Measurements from ENCODE around the gene ATP2A1.
"Not testable (repeated sequence)": the region's sequence is repeated elsewhere in the genome, so short reads cannot be mapped to it uniquely, and the experiment has no call there.

ATP2A1 gene

GRCh38 chr16:28880955-28881354, 2.7 kb downstream of the ATP2A1 start:
- in situ Hi-C loops (cut with MboI; ENCODE audit: low sequenced_read_pairs), result no loop called here

- in situ Hi-C loops (cut with MboI; ENCODE audit: low sequenced_read_pairs), result not testable (repeated sequence)
Measured at GRCh38 chr16:28881565-28881964, 3.3 kb downstream of the ATP2A1 start.

GRCh38 chr16:28882551-28883160, 4.4 kb downstream of the ATP2A1 start:
- in situ Hi-C loops (cut with MboI; ENCODE audit: low sequenced_read_pairs), result no loop called here

GRCh38 chr16:28883221-28883996, 5.1 kb downstream of the ATP2A1 start:
- in situ Hi-C loops (cut with MboI; ENCODE audit: low sequenced_read_pairs), result no loop called here

- in situ Hi-C loops (cut with MboI; ENCODE audit: low sequenced_read_pairs), result no loop called here
Measured at GRCh38 chr16:28884045-28884444, 5.8 kb downstream of the ATP2A1 start.

- in situ Hi-C loops (cut with MboI; ENCODE audit: low sequenced_read_pairs), result no loop called here
Measured at GRCh38 chr16:28886945-28887344, 8.7 kb downstream of the ATP2A1 start.

GRCh38 chr16:28890355-28890754, 12.1 kb downstream of the ATP2A1 start:
- in situ Hi-C loops (cut with MboI; ENCODE audit: low sequenced_read_pairs), result not testable (repeated sequence)

- in situ Hi-C loops (cut with MboI; ENCODE audit: low sequenced_read_pairs), result no loop called here
Measured at GRCh38 chr16:28891964-28892890, 13.9 kb downstream of the ATP2A1 start.

GRCh38 chr16:28893291-28893690, 15.0 kb downstream of the ATP2A1 start:
- in situ Hi-C loops (cut with MboI; ENCODE audit: low sequenced_read_pairs), result no loop called here

- in situ Hi-C loops (cut with MboI; ENCODE audit: low sequenced_read_pairs), result no loop called here
Measured at GRCh38 chr16:28895609-28896008, 17.3 kb downstream of the ATP2A1 start.

- in situ Hi-C loops (cut with MboI; ENCODE audit: low sequenced_read_pairs), result no loop called here
Measured at GRCh38 chr16:28897826-28898225, 19.5 kb downstream of the ATP2A1 start.

- in situ Hi-C loops (cut with MboI; ENCODE audit: low sequenced_read_pairs), result no loop called here
Measured at GRCh38 chr16:28898266-28898665, 20.0 kb downstream of the ATP2A1 start.

- in situ Hi-C loops (cut with MboI; ENCODE audit: low sequenced_read_pairs), result no loop called here
Measured at GRCh38 chr16:28898942-28899341, 20.7 kb downstream of the ATP2A1 start.

GRCh38 chr16:28899882-28900590, 21.7 kb downstream of the ATP2A1 start:
- in situ Hi-C loops (cut with MboI; ENCODE audit: low sequenced_read_pairs), result no loop called here

- in situ Hi-C loops (cut with MboI; ENCODE audit: low sequenced_read_pairs), result no loop called here
Measured at GRCh38 chr16:28900601-28901000, 22.3 kb downstream of the ATP2A1 start.

- in situ Hi-C loops (cut with MboI; ENCODE audit: low sequenced_read_pairs), result no loop called here
Measured at GRCh38 chr16:28901862-28902261, 23.6 kb downstream of the ATP2A1 start.

GRCh38 chr16:28902909-28903308, 24.6 kb downstream of the ATP2A1 start:
- in situ Hi-C loops (cut with MboI; ENCODE audit: low sequenced_read_pairs), result no loop called here

GRCh38 chr16:28903344-28904042, 25.2 kb downstream of the ATP2A1 start:
- in situ Hi-C loops (cut with MboI; ENCODE audit: low sequenced_read_pairs), result no loop called here

- in situ Hi-C loops (cut with MboI; ENCODE audit: low sequenced_read_pairs), result no loop called here
Measured at GRCh38 chr16:28904363-28904762, 26.1 kb downstream of the ATP2A1 start.

GRCh38 chr16:28904828-28905227, 26.5 kb downstream of the ATP2A1 start:
- in situ Hi-C loops (cut with MboI; ENCODE audit: low sequenced_read_pairs), result no loop called here

Measured in hTERT RPE-1 (cell line).